ENCODE data around the gene VWA5B2. TPM values are rescaled to one million over a fixed set of nuclear protein-coding genes. Genes with fewer than 3 reads are reported as not detected.

The VWA5B2 gene
- total RNA-seq, 1 donor from 2014 or later, result 23.7 TPM

DNA sequence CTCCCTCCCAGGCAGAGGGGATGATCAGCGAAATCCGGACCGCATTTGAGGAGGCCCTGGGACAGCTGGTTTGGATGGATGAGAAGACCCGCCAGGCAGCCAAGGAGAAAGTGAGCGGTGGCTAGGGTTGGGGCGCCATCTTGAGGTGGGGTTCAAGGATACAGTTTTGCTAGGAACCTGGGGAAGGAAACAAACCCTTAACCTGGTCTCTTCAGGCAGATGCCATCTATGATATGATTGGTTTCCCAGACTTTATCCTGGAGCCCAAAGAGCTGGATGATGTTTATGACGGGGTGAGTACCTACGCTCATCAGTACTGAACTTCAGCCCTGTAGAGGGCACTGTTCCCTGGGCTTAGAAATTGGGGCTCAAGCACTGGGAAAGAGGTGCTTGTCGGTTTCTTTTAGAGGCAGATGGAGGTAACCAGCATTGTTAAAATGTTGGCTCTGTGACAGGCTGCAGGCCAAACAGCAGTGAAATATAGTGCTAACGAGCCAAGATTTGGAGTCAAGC, 60.1 kb downstream of the VWA5B2 start:
- Mint-ChIP-seq H3K27me3 (peaks cover 62% of the 10 kb centered on the region), H3K9me3 (no peaks in the 10 kb centered on the region), H3K4me3 (no peak overlapping the region), H3K36me3 (no peaks in the 10 kb centered on the region), H3K27ac (no peak overlapping the region), H3K4me1 (ENCODE audit: unreplicated experiment) (peaks cover 5% of the 10 kb centered on the region)
- DNase-seq (ENCODE audit: extremely low spot score, unreplicated experiment), result no peak
- TF ChIP-seq, protein P1, sequence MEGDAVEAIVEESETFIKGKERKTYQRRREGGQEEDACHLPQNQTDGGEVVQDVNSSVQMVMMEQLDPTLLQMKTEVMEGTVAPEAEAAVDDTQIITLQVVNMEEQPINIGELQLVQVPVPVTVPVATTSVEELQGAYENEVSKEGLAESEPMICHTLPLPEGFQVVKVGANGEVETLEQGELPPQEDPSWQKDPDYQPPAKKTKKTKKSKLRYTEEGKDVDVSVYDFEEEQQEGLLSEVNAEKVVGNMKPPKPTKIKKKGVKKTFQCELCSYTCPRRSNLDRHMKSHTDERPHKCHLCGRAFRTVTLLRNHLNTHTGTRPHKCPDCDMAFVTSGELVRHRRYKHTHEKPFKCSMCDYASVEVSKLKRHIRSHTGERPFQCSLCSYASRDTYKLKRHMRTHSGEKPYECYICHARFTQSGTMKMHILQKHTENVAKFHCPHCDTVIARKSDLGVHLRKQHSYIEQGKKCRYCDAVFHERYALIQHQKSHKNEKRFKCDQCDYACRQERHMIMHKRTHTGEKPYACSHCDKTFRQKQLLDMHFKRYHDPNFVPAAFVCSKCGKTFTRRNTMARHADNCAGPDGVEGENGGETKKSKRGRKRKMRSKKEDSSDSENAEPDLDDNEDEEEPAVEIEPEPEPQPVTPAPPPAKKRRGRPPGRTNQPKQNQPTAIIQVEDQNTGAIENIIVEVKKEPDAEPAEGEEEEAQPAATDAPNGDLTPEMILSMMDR (conservative IDR thresholded peaks at IDR 0.05), result peak; percentile 73

- Mint-ChIP-seq H3K9me3 (no peaks in the 10 kb centered on the region), H3K36me3 (no peaks in the 10 kb centered on the region), H3K27me3 (peaks cover 61% of the 10 kb centered on the region), H3K27ac (no peak overlapping the region), H3K4me1 (ENCODE audit: unreplicated experiment) (no peaks in the 10 kb centered on the region), H3K4me3 (no peak overlapping the region)
- DNase-seq (ENCODE audit: extremely low spot score, unreplicated experiment), result no peak
- TF ChIP-seq, protein P1 (conservative IDR thresholded peaks at IDR 0.05), result no peak
Measured at GRCh38 chr3:184290331-184290730, 60.9 kb downstream of the VWA5B2 start.

DNA sequence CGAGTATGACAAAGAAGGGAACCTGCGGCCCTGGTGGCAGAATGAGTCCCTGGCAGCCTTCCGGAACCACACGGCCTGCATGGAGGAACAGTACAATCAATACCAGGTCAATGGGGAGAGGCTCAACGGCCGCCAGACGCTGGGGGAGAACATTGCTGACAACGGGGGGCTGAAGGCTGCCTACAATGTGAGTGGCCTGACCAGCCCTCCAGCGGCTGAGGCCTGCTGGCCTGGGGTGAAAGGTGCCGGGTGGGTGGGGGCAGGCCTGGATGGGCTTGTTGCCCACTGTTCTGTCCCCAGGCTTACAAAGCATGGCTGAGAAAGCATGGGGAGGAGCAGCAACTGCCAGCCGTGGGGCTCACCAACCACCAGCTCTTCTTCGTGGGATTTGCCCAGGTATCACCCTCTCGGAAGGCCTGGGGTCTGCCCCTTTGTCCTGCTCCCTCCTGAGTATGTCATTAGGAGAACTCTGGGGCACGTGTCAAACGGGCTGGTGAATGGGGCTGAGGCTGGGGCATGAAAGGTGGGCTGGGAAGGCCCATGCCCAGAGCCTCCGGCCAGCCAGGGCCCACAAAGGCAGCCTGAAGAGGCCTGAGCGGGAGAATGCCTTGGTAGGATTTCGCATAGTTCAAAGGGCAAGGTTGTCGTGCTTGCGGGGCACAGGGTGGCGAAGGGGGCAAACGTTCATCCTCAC, 61.8 kb downstream of the VWA5B2 start:
- no peak overlapping the region for H3K27ac Mint-ChIP-seq
- no peak for DNase-seq (ENCODE audit: extremely low spot score, unreplicated experiment)
- H3K36me3 Mint-ChIP-seq, result no peaks in the 10 kb centered on the region
- H3K4me1 Mint-ChIP-seq (ENCODE audit: unreplicated experiment), result no peaks in the 10 kb centered on the region
- TF ChIP-seq, protein P1 (conservative IDR thresholded peaks at IDR 0.05), result no peak
- H3K9me3 Mint-ChIP-seq, result no peaks in the 10 kb centered on the region
- no peak overlapping the region for H3K4me3 Mint-ChIP-seq
- H3K27me3 Mint-ChIP-seq, result peaks cover 55% of the 10 kb centered on the region

Small RNA genes lying within 50 kb of the gene (microRNA-seq; reads per million reads assigned to microRNA genes)
- 259 reads per million, percentile 71 among the genes with 10 or more reads in this experiment for gene MIR1224

Other genes with a start within 250 kb of the VWA5B2 start
- gene ABCC5, start 211.7 kb upstream of the VWA5B2 start, total RNA-seq (ENCODE audit: low replicate concordance), result 39.3 and 61.2 TPM in 2 replicates
- gene HTR3D, start 197.8 kb upstream of the VWA5B2 start, total RNA-seq (ENCODE audit: low replicate concordance), result not detected in 2 replicates
- gene HTR3C, start 176.5 kb upstream of the VWA5B2 start, total RNA-seq (ENCODE audit: low replicate concordance), result not detected in 2 replicates
- not detected in 2 replicates for gene HTR3E, start 132.5 kb upstream of the VWA5B2 start, total RNA-seq (ENCODE audit: low replicate concordance)
- 43.9 and 48.5 TPM in 2 replicates for gene EIF2B5, start 94.2 kb upstream of the VWA5B2 start, total RNA-seq (ENCODE audit: low replicate concordance)
- gene DVL3, start 74.2 kb upstream of the VWA5B2 start, total RNA-seq (ENCODE audit: low replicate concordance), result 70.8 and 84.8 TPM in 2 replicates
- gene AP2M1, start 54.7 kb upstream of the VWA5B2 start, total RNA-seq (ENCODE audit: low replicate concordance), result 249 and 298 TPM in 2 replicates
- gene ABCF3, start 43.4 kb upstream of the VWA5B2 start, total RNA-seq (ENCODE audit: low replicate concordance), result 72.3 and 74.3 TPM in 2 replicates
- gene ALG3, start 19.4 kb downstream of the VWA5B2 start, total RNA-seq (ENCODE audit: low replicate concordance), result 55.7 and 55.8 TPM in 2 replicates
- gene EEF1AKMT4, start 20.1 kb downstream of the VWA5B2 start, total RNA-seq (ENCODE audit: low replicate concordance), result 6.4 and 10.2 TPM in 2 replicates
- gene CAMK2N2, start 32.0 kb downstream of the VWA5B2 start, total RNA-seq (ENCODE audit: low replicate concordance), result 1.9 TPM in 2 replicates
- not detected in 2 replicates for gene ECE2, start 46.4 kb downstream of the VWA5B2 start, total RNA-seq (ENCODE audit: low replicate concordance)
- 226 and 255 TPM in 2 replicates for gene PSMD2, start 69.7 kb downstream of the VWA5B2 start, total RNA-seq (ENCODE audit: low replicate concordance)
- 371 and 432 TPM in 2 replicates for gene EIF4G1, start 85.0 kb downstream of the VWA5B2 start, total RNA-seq (ENCODE audit: low replicate concordance)
- gene FAM131A, start 108.0 kb downstream of the VWA5B2 start, total RNA-seq (ENCODE audit: low replicate concordance), result 13.2 and 18.3 TPM in 2 replicates
- gene CLCN2, start 132.0 kb downstream of the VWA5B2 start, total RNA-seq (ENCODE audit: low replicate concordance), result 10.8 and 24.9 TPM in 2 replicates
- gene POLR2H, start 132.1 kb downstream of the VWA5B2 start, total RNA-seq (ENCODE audit: low replicate concordance), result 87.8 and 90.5 TPM in 2 replicates
- 0.41 and 0.52 TPM in 2 replicates for gene THPO, start 148.6 kb downstream of the VWA5B2 start, total RNA-seq (ENCODE audit: low replicate concordance)
- gene CHRD, start 150.5 kb downstream of the VWA5B2 start, total RNA-seq (ENCODE audit: low replicate concordance), result 6.4 and 35.5 TPM in 2 replicates

Data from type B pancreatic cell (in vitro differentiated cells).